ENCODE data around the gene ANKHD1. TPM values are rescaled to one million over a fixed set of nuclear protein-coding genes. Genes with fewer than 3 reads are reported as not detected.

ANKHD1 gene
- polyA plus RNA-seq, 4 donors: 88.3 to 151 (median 119) TPM

- no peak for DNase-seq (ENCODE audit: low read depth in 4 of 4, low spot score in 2 of 4)
Observed at GRCh38 chr5:140587495-140587894, 185.9 kb downstream of the ANKHD1 start.

- DNase-seq (ENCODE audit: low read depth in 4 of 4, low spot score in 2 of 4): no peak
Observed at GRCh38 chr5:140588311-140589070, 186.9 kb downstream of the ANKHD1 start.

Other genes with a start within 250 kb of the ANKHD1 start
- 10 to 100 TPM; 63.4 to 82.0 (median 74.5) TPM for gene CYSTM1, start 226.6 kb upstream of the ANKHD1 start, polyA plus RNA-seq (ENCODE audit: insufficient read length in 4 of 4)
- gene PFDN1, start 98.7 kb upstream of the ANKHD1 start, polyA plus RNA-seq (ENCODE audit: insufficient read length in 4 of 4): 100 to 1,000 TPM in 3 of 4 donors, 10 to 100 TPM in 1; 93.3 to 122 (median 104) TPM
- 10 to 100 TPM in 2 of 4 donors, 1 to 10 TPM in 2; 9.3 to 11.1 (median 10.2) TPM for gene HBEGF, start 55.2 kb upstream of the ANKHD1 start, polyA plus RNA-seq (ENCODE audit: insufficient read length in 4 of 4)
- 10 to 100 TPM; 17.6 to 46.5 (median 26.9) TPM for gene SLC4A9, start 41.6 kb upstream of the ANKHD1 start, polyA plus RNA-seq (ENCODE audit: insufficient read length in 4 of 4)
- 10 to 100 TPM in 2 of 4 donors, 1 to 10 TPM in 2; 8.9 to 10.5 (median 10.1) TPM for gene EIF4EBP3, start 145.8 kb downstream of the ANKHD1 start, polyA plus RNA-seq (ENCODE audit: insufficient read length in 4 of 4)
- gene SRA1, start 155.6 kb downstream of the ANKHD1 start, polyA plus RNA-seq (ENCODE audit: insufficient read length in 4 of 4): 10 to 100 TPM; 22.3 to 31.8 (median 26.9) TPM
- 10 to 100 TPM; 28.4 to 65.8 (median 41.3) TPM for gene APBB3, start 162.8 kb downstream of the ANKHD1 start, polyA plus RNA-seq (ENCODE audit: insufficient read length in 4 of 4)
- 10 to 100 TPM; 74.5 to 85.7 (median 81.2) TPM for gene SLC35A4, start 163.0 kb downstream of the ANKHD1 start, polyA plus RNA-seq (ENCODE audit: insufficient read length in 4 of 4)
- gene CD14, start 231.3 kb downstream of the ANKHD1 start, polyA plus RNA-seq (ENCODE audit: insufficient read length in 4 of 4): 10 to 100 TPM in 2 of 4 donors, 1 to 10 TPM in 2; 6.0 to 11.7 (median 9.5) TPM
- gene TMCO6, start 237.6 kb downstream of the ANKHD1 start, polyA plus RNA-seq (ENCODE audit: insufficient read length in 4 of 4): 10 to 100 TPM; 12.5 to 23.1 (median 18.2) TPM
- 100 to 1,000 TPM in 1 of 4 donors, 10 to 100 TPM in 3; 76.4 to 116 (median 84.2) TPM for gene NDUFA2, start 245.8 kb downstream of the ANKHD1 start, polyA plus RNA-seq (ENCODE audit: insufficient read length in 4 of 4)
- gene IK, start 246.0 kb downstream of the ANKHD1 start, polyA plus RNA-seq (ENCODE audit: insufficient read length in 4 of 4): 100 to 1,000 TPM; 149 to 185 (median 162) TPM